AML-193 (cell line): ENCODE measurements around the gene ZDHHC22.
"Not testable (repeated sequence)": the region's sequence is repeated elsewhere in the genome, so short reads cannot be mapped to it uniquely, and the experiment has no call there.

ENCODE experiments used
- DNase-seq, 2 experiments: peaks; one replicate each; lab custom pipeline; 2025; lab: John Stamatoyannopoulos, UW

The ZDHHC22 gene, protein sequence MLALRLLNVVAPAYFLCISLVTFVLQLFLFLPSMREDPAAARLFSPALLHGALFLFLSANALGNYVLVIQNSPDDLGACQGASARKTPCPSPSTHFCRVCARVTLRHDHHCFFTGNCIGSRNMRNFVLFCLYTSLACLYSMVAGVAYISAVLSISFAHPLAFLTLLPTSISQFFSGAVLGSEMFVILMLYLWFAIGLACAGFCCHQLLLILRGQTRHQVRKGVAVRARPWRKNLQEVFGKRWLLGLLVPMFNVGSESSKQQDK

DNA sequence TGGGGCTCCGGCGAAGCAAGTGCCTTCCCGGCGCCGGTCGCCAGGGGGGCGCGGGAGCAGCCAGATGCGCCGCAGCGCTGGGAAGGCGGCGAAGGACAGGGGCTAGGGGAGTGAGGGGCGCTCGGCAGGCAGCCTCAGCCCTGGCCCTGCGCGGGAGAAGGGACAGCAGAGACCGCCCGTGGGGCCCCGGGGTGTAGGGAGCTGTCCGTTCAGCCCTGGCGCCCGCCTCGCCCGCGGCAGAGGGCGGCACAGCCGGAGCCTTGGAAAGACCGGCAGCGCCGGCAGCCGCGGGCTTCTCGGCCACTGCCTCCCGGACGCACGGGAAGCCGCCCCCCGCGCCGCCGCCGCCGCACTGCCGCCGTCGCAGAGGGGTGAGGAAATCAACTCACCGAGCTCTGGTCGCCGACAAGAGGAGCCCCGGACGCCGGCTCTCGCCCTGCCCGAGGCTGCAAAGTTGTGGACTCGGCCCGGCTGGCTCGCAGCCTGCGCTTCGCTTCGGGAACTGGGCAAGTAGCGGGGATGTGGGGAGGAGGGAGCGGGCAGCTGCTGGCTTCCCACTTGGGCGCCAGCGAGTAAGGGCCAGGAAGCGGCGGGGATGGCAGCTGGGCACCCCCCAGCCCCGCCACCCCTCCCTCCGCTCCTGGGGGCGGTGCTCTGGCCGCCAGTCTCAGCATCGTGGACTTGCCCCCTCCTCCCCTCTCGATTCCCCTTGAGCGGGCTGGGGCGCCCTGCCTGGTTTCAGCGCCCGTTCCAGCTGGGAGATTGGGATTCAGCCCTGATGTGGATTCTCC, at the start of gene ZDHHC22:
ZDHHC22 (minus strand) TSS at position 578 of the 791 bp plus-strand sequence. CDS start 2,053 bp downstream, outside the sequence.
- no peak for DNase-seq

DNA sequence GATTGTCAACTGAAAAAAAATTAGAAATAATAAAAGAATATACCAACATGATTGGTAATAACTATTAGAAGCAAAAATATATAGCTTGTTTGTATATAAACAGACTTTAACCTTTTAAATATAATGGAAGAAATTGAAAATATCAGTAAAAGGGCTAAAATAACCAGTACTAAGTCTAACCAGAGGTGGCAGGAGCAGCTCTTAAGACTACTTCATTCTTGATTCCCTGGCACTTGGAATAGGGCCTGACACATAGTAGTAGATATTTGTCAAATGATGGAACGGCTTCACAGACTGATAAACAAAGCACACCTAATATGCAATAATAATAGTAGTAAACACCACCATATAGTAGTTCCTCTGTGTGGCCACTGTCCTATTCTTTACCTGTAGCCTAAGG, 49.4 kb upstream of the ZDHHC22 start:
- DNase-seq, result no peak

DNA sequence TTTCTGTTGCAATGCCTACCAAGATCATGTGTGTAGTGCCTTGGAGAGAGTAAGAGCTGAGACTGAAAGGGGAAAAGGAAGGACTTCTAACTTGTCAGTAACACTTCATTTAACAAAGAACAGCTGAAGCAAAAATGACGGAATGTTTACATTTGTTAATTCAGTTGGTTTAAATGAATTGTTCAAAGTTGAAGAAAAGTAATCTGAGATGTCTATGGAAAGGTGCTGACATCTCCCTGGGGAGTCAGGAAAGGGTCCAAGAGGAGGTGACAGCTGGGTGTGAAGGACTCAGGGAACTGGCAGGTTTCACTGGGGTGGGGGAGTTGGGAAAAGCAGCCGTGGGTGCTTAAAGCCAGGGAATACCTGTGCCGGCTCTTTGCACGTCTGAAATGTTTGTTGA, 47.9 kb upstream of the ZDHHC22 start:
- DNase-seq, result no peak

- no peak for DNase-seq
Observed at GRCh38 chr14:77187649-77188012, 46.0 kb upstream of the ZDHHC22 start.

GRCh38 chr14:77186911-77187648, 45.5 kb upstream of the ZDHHC22 start:
- no peak for DNase-seq

DNA sequence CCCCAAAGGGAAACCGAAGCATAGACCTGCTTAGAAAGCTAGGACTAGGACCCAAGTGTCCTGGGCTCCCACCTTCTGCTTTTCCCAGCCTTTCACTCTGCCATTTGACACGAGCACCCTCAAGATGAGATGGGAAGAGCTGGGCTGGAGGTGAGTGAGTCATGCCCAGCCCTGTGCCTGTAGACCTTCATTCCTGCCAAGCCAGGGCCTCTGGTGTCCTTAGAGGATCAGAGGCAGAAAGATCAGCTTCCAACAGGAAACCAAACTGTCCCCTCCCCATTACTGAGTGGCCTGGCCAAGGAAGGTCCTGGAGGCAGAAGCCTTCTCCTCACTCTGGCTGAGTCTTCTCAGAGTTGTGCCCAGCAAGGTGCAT, 43.5 kb upstream of the ZDHHC22 start:
- DNase-seq, result no peak

DNA sequence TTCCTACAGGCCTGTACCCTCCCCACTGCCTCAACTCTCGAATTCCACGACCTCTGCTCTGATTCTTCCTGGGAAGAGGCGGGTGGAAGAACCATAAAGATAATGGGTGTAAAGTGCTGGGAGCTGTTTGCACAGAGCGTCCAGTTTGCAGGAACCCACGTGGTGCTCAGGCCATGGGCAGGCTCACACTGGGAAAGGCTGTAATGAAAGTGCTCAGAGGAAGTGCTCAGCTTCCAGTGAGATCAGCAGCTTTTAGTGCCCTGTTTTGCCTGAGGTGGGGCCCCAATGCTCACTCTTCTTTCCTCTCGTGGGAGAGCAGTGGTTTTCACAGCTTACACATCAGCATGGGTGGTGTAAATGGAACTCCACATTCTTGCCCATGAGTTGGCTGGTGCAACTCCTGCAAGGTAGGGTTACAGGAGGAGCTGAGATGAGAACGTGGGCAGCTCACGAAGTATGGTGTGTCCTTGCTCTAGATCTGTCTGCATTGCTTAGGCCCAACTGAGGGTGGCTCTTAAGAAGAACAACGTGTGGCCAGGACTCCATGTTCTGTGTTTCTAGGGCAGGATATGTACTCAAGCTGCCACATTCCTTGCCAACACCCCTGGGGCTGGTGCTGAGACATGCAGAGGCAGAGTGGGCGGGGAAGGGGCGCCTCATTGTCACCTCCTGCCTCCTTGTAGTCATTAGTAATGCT, 43.0 kb upstream of the ZDHHC22 start:
- DNase-seq, result no peak

DNA sequence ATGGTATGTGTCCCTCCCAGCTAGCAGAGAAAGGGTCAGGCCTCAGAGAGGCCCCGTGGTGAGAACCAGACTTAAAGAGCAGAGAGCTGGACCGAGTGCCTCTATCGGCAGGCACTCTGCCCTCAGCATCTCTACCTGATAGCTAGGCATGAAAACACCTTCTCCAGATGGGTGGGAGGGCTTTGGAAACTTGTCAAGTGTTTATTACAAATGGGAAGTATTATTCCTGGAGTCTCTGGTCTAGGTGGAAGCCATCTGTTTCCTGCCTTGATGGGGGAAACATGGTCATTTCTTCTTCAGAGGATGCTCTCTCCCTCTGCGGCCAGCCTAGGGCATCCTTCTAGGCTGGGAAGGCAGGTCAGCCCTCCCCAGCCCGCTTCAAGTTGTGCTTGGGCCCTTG, 42.3 kb upstream of the ZDHHC22 start:
- DNase-seq, result no peak

GRCh38 chr14:77181603-77182437, 40.2 kb upstream of the ZDHHC22 start, which contains the start of gene TMEM63C:
Gene TMEM63C, plus strand, starts transcription at chr14:77181798. Its CDS starts 37,016 bp downstream, at chr14:77218814.
- no peak for DNase-seq

- no peak for DNase-seq
Observed at GRCh38 chr14:77180726-77181602, 39.4 kb upstream of the ZDHHC22 start.

DNA sequence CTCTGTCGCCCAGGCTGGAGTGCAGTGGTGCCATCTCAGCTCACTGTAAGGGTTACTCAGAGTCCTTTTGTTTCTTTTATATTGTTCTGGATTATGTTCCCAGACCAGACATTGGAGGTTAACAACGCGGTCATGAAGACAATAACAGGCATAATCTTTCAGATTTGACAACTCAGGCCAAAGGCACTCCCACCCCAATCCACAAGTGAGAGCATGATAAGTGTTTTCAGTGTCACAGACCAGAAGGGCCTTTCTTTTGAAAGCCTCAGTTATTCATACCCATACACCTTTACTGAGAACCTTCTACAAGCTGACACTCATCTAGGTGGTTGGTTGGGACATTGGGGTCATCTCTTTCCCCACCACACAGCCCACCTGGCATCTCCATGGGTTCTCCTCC, 37.1 kb upstream of the ZDHHC22 start:
- no peak for DNase-seq

- DNase-seq, result peak; percentile 4 to 23
Observed at GRCh38 chr14:77177702-77178101, 36.1 kb upstream of the ZDHHC22 start.

DNA sequence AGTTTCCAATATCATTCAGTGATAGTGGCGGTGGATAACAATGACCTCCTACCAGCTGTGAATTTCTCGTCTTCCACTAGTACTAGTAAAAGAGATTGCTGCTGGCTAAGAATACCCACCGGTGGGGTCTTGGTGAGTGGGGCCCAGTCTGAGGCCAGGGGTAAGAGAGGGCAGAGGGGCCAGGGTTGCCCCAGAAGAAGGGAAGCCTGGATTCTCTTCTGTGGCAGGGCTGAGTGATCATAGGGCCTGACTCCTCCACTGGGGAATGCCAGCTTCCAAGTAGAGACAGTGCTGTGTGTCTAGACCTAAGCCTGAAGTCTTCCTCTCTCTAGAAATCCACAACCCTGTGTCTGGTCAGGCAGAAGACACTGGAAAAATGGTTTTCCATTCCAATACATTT, 34.3 kb upstream of the ZDHHC22 start:
- DNase-seq, result no peak

- not testable (repeated sequence) for DNase-seq
Observed at GRCh38 chr14:77173911-77174617, 32.5 kb upstream of the ZDHHC22 start.

- no peak for DNase-seq
Observed at GRCh38 chr14:77172916-77173315, 31.3 kb upstream of the ZDHHC22 start.

GRCh38 chr14:77170045-77170444, 28.5 kb upstream of the ZDHHC22 start:
- DNase-seq, result no peak

GRCh38 chr14:77161011-77161410, 19.4 kb upstream of the ZDHHC22 start:
- DNase-seq, result no peak

DNA sequence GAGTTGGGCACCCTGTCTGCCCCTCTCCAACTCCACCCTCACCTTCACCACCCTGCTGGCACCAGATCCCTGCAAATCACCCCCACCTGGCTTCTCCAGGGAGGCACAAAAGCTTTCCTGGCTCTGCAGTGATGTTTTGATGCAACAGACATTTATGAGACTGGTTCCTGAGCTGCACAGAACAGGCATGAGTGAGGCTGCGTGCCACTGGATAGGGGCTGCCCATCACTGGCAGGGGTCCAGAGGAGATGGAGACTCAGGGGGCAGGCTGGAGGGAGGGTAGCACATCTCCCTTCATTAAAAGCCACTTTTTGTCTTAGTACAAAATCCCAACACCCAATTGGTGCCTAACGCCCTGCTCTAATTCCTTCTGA, 17.3 kb upstream of the ZDHHC22 start:
- DNase-seq, result no peak

- no peak for DNase-seq
Observed at GRCh38 chr14:77158175-77158881, 16.7 kb upstream of the ZDHHC22 start.
